HG03457 (cell line): ENCODE data around the gene GHRH.

Source experiments
- ATAC-seq: cut with Tn5 transposase; IDR thresholded peaks from one replicate; pipeline ENCODE4 v1.9.1; 2021; ENCODE audit warnings: moderate number of reproducible peaks; ENCODE audit not compliant: unreplicated experiment

The GHRH gene, protein sequence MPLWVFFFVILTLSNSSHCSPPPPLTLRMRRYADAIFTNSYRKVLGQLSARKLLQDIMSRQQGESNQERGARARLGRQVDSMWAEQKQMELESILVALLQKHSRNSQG

DNA sequence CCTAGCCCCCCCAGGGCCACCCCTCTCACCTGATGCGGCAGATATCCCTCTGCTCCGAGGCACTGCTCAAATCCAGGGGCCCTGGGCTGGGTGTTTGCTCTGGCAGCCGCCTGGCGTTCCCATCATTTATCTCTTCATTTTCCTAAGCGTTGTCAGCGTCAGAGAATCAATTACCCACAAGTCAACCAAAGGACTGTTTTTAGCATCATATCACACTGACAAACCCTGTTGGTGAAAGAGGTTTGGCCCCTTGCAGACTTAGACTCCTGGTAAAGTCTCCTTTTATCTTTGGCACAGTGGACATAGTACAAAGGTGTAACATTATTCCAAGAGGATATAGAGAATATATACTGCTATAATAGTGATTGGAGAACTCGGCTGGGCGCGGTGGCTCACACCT lies at the start of gene GHRH:
TSS of gene GHRH (minus strand) at position 101 of the 400 bp plus-strand sequence. CDS start 4,925 bp downstream, outside the sequence.
- no peak for ATAC-seq

DNA sequence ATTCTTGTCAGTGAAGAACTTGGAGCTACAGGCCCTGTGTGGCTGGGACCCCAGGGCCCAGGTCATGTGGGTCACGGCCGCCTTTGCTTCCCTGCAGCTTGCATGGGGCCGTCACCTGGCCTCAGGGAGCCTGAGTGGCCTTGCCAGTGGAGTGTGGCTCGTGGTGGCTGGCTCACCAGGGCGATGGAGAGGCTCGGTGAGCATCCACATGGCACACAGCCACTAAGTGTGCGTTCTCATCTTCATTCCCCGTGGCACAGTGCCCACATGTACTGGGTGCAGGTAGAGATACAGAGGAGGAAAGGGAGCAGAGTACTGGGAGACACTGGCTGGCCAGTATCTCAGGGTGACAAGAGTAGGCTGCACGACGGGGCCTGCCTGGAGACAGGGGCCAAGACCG lies 49.3 kb upstream of the GHRH start:
- ATAC-seq, result no peak

DNA sequence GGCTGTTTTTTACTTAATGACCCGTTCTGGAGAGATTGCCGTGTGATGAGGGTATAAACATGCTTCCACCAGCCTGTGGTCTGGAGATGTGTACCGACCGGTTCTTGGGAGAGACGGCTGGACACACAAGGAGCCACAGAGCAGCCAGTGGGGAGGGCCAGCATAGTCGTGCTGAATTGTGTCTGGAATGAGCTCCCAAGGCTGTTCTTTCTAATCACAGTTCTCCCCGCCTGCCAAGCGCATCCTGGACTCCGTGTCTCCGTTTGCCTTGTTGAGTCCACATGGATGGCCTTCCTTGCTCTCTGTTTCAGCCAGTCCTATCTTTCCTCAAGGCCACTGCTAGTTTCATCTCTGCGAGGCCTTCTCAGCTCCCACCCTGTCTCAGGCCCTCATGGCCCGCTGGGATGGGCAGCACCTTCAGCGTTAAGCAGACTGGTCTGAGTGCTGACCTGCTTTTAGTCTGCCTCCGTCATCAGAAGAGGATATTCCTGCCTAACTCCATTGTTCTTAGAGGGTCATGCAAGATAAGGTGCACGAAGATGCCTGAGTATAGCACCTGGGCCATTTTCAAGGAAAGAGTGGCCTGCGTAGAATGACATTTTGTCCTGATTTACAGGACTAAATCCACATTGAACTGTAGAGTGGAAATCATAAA lies 48.4 kb upstream of the GHRH start:
- no peak for ATAC-seq

DNA sequence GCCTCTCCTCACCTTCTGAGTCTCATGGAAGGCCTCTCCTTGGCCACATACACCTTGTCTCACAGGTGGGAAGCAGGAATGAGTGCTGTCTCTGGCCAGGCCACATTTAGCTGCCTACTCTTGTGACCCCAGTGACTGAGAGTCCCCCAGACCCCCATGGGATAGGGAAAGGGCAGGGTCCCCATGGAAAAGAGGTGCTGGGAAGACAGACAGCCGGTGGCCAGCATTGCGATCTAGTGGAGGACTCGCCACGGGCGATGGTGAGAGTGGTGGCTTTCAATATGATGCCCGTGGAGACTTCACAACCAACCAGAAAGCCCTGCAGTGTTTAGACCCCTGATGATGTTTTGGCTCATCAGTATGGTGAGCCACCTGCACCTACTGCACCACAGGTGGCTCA lies 47.7 kb upstream of the GHRH start:
- no peak for ATAC-seq

DNA sequence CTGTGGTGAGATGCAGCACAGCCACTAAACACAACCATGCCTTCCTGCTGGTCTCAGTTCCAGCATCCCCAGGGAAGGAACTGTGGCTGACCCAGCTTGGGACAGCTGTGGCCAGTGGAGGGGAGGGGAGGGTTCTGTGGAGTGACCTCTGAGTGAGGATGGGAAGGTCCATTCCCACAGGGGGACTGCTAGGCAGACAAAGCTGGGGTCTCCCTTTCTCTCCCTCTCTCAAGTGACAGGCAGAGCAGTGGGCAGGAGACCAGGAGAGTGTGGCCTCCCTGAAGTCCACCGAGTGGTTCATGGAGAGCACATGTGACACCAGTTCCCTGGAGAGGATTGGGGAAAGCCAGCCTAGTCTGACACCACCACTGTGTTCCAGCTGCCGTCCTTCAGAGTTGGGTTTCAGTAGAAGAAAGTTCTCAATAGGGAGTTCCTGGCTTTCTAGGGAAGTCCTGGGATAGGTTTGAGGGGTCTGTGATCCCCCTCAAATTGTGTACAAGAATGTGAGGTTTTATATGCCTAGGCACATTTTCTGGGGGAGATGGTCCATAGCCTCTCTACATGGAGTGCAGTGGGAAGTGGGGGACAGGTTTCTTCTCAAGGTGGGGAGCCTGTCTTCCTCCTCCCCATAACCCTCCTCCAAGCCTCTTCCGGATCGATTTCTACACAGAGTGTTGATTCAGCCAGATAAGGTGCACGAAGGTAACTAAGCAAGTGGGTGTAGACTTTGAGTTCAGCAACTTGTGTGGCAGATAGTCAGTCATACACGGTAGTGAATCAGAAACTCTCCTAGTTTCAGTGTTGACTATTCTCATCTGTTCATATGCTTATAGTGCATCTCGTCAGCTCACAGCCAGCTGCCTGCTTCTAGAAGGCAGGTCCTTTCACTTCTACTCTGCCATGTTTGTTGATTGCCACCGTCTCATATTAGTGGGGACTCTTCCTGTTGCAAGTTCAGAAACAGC lies 46.8 kb upstream of the GHRH start:
- ATAC-seq, result peak; percentile 64

DNA sequence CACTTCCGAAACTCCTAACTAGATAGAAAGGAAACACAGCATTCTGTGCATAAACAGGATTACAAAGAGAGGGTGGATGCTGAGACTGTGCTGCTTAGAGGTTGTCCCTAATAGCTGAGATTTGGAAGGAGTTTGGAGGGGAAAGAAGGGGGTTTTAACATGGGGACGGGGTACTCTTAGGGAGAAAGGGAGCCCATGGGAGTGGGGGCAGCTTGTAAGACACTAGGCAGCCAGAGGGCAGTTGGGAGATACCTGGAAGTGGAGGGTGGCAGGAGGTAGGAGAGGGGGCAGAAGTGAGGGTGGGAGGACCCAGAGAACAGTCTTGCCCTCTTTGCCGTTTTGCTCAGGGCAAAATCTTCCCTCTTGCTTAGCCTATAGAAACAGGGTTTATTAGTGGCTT lies 44.2 kb upstream of the GHRH start:
- ATAC-seq, result no peak

DNA sequence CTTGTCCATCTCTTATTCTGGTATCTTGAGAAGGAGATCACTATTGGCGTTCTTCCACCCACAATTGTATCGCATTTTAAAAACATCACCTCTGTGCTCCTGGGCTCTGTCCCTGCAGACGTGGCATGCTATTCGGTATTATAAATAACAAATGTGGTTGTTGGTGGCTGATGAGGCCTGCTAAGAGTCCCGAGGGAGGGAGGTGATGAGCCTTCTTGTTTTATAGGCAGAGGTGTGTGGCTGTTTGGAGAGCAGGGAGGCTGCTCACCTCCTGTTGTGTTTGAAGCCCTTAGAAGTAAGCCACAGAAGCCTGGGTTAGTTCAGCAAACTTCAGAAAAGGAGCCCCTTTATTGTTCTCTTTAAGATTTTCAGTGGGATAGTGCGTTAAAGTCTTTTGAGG lies 43.5 kb upstream of the GHRH start:
- ATAC-seq, result no peak

DNA sequence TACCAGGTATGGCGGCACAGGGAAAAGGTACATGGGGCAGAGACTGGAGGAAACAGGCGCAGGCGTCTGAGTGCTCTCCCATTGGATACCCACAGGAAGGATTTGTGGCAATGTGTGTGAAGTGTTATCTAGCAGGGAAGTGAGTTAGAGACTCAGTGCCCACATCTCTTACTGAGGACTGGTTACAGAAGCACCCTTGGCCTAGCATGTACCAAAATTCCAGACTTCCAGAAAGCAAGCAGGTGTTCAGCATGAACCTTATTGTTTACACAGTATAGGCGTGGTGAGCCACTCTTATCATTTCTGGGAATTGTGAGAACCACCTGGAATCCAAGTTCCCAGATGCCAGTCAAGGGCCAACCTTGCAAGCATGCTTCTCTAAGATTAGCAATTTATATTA lies 42.0 kb upstream of the GHRH start:
- no peak for ATAC-seq

DNA sequence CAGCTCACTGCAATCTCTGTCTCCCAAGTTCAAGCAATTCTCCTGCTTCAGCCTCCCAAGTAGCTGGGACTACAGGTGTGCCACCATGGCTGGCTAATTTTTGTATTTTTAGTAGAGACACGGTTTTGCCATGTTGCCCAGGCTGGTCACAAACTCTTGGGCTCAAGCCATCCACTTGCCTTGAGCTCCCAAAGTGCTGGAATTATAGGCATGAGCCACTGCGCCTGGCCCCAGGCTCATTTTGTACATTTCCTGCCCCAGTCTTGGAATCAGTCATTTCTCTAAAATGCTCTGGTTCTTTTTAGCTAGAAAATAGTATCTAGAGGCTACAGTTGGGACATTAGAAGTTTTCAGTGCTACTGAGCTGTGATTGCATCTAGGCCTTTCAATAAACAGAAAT lies 41.4 kb upstream of the GHRH start:
- ATAC-seq, result no peak

DNA sequence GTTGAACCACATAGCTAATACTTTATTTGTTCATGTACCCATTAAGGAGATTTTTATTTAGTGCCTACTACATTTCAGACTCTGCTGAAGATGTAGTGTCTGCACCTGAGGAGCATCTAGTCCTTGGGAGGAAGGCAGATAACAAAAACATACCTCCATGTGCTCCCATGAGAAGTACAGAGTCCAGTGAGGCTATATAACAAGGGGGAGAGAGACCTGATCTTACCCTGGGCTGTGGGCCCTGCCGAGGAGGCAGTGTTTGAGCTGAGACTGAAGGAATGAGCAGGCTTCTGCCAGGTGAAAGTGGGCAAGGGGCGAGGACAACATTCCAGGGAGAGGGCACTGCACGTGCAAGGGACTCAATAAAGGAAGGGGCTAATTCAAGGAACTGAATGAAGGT lies 39.9 kb upstream of the GHRH start:
- no peak for ATAC-seq

DNA sequence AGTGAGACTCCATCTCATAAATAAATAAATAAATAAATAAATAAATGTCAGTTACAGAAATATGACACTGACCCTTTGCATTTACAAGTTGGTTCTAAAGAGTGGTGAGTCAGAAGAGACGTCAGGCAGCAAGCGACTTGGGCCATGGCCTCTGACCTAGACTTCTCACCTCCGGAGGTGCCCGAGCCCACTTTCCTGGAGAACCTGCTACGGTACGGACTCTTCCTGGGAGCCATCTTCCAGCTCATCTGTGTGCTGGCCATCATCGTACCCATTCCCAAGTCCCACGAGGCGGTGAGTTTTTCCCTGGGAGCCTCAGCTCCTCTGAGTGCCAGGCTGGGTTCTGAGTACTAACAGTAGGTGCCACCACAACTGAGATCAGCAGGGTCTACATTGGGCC lies 39.5 kb upstream of the GHRH start:
- no peak for ATAC-seq

DNA sequence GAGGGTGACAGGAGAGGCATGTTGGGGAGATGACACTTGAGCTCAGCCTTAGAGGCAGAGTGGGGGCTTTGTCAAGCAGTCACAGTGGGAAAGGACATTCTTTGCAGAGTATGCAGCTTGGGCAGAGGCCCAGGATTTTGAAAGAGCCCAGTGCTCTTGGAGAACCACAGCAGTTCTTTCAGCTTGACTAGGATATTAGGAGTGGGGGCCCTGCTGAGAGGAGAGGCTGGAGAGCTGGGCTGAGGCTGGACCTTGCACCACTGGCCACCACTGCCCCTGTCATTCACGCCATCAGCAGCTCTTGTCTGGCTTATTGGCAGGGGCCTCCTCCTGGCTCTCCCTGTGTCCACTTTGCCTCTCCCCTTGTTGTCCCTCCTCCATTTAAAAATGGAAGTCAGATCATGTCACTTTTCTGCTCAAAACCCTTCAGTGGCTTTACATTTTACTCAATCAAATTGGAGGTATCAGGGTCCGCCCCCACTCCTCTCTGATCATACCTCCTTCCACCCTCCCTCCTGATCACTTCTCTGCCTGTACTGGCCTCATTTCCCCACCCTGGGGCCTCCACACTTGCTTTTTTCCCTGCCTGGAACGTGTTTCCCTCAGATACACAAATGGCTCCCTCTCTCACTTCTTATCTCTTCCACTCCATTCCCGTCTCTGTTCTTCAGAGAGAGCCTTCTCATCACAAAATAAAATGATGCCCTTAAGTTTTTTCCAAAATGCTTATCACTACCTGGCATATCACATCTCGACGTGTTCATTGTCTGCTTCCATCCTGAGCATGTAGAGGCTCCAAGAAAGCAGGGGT lies 38.3 kb upstream of the GHRH start:
- ATAC-seq, result no peak

DNA sequence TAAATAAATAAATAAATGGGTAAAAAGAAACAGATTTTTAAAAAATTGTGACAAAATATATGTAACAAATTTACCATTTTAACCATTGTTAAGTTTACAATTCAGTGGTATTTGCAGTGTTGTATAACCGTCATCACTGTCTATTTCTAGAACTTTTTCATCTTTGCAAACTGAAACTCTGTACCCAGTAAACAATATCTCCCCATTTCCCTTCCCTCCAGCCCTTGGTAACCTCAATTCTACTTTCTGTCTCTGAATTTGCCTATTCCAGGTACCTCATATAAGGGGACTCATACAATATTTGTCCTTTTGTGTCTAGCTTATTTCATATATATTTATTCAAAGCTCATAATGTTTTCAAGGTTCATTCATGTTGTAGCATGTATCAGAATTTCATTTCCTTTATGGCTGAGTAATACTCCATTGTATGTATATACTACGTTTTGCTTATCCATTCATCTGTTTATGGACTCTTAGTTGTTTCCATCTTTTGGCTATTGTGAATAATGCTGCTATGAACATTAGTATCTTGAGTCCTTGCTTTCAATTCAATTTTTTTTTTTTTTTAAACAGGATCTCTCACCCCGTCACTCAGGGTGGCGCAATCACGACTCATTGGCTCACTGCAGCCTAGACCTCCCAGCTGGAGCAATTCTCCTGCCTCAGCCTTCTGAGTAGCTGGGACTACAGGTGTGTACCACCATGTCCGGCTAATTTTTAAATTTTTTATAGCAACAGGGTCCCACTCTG lies 36.8 kb upstream of the GHRH start:
- no peak for ATAC-seq

DNA sequence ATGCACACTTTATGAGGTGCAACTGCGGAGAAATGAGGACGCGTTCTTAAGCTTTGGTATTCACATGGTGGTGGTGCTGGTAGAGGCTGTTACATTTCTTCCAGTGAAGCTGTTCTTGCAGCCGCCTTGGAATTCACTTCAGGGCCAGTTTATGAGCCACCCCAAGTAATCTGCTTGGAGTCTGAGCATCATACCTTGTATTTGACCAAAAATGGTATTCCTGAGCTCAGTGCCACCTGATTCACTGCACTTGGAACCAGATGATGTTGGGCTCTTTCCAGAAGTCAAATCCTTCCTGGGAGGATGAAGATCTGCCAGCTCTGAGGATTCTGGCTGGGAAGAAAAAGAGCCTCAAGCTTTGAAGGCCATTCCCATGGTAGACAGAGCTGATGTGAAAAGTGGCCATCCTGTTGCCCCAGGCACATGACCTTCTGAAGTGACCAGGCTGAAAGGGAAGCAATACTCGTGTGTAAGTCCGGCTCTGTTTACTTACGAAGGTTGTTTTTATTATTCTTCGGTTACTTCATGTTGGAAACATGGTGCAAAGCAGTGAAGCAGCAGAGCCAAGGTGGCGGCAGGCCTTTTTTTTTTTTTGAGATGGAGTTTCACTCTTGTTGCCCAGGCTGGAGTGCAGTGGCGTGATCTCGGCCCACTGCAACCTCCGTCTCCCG lies 35.6 kb upstream of the GHRH start:
- no peak for ATAC-seq

DNA sequence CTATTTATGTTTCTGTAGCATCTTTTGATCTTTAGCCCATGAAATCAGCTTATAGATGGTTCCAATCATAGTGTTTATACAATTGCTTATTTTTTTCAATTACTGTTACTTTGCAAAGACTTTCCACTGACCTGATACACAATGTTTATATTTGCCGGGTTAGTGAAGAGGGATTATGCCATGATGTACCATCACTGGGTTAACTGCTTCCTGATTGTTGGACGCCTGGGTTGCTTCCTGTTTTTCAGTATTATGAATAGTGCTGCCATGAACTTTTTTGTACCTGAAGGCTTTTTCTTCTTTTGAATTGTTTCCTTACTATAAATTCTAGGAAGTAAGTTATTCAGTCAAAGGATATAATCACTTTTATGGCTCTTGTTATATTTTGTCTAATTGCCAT lies 34.8 kb upstream of the GHRH start:
- ATAC-seq, result no peak

DNA sequence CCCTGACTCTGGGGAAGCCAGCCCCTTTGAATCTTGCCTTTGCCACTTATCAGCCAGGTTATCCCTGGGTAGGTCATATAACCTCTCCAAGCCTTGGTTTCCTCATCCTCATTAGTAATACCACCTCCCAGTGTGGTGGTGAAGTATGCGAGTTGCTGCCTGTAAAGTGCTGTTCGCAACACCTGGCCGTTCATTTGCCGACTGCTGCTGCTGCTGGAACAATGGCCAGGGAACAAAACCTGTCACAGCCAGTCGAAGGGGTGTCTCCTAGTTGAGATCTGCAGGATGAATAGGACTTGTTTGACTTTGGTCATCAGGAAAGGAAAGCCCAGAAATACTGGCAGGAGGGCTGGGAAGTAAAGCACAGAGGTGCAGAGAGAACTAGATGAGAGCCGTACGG lies 34.0 kb upstream of the GHRH start:
- no peak for ATAC-seq

DNA sequence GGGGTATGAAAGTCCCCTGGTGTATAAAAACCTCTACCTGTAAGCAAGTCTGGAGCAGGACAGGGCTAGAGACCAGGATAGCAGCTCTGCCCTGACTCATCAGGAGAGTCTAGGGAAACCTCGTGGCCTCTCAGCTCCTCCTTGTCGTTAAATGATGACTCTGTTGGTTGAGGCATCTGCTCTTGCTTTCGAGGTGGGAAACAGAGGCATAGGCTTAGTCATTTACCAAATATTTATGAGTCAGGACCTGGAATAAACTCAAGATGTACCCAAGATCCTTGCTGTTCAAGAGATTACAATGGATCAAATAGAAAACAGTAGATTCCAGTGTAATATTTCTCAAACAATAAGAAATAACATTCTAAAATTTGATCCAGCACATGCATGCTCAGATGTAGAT lies 33.4 kb upstream of the GHRH start:
- no peak for ATAC-seq

DNA sequence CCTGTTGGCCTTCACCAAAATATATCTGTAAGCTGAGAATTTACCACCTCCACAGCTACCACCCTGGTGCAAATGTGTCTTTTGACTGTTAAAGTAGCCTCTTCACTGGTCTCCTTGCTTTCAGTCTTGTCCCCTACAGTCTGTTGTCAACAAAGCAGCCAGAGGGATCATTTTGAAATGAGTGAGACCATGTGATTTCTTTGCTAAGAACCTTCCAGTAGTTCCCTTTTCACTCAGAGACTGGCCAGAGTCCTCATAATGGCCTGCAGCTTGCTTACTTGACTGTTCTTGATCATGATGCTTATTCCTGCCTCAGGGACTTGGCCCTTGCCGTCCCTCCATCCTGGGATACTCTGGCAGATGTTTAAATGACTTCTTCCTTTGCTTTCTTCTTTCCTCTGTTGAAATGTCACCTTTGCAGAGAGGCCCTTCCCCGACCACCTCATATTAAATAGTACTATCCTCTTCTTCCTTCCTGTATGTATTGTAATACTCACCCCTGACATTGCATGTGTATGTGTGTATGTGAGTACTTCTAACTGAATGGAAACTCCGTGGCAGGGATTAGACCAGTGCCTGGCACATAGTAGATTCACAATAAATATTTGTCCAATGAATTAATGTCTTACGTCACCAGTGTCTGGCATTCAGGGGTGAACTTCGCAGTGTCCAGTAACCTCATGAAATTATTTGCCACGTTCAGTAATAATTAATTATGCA lies 32.8 kb upstream of the GHRH start:
- no peak for ATAC-seq

DNA sequence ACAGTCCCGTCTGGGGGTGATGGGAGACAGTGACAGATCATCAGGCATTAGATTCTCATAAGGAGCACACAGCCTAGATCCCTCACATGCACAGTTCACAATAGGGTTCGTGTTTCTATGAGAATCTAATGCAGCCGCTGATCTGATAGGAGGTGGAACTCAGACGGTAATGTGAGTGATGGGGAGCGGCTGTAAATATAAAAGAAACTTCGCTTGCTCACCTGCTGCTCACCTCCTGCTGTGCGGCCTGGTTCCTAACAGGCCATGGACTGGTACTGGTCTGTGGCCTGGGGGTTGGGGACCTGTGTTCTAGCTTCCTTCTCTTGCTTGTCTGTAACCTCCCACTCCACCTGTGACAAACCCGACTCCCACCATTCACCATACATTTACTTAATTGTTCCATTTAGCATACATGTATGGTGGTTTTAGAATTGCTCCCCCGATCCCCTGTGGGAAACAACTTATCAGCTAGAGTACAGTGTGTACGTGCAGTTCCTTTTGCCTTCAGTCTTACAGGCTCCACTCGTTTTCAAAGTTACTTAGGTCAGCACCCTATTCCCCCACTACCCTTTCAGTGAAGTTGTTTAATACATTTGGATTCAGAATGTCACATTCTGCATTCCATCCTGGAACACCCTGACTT lies 31.8 kb upstream of the GHRH start:
- no peak for ATAC-seq
